GM12865 (cell line): ENCODE measurements around the gene ABCA4.

ENCODE experiments used
- DNase-seq: peaks from one replicate; pipeline ENCODE4 v3.0.0; 2010; ENCODE audit warnings: low read depth
- H3K4me3 ChIP-seq: 2 replicates; pipeline ENCODE4 v1.5.1; 2011; ENCODE audit warnings: mild to moderate bottlenecking, low read depth, low read length, control low read depth
- CTCF ChIP-seq: IDR thresholded peaks from 2 replicates; pipeline ENCODE4 v1.5.1; 2011; ENCODE audit warnings: low read length, control low read depth, low read depth, inconsistent platforms; ENCODE audit not compliant: insufficient read depth; ENCODE audit errors: missing control alignments

The ABCA4 gene

GRCh38 chr1:94050675-94051074, 70.3 kb downstream of the ABCA4 start:
- H3K4me3 ChIP-seq = no peak overlapping the region
- no peak for DNase-seq
- TF ChIP-seq CTCF = no peak

- no peak for DNase-seq
- no peak overlapping the region for H3K4me3 ChIP-seq
- TF ChIP-seq CTCF = no peak
Measured at GRCh38 chr1:94050254-94050653, 70.7 kb downstream of the ABCA4 start.

- TF ChIP-seq CTCF = no peak
- DNase-seq = no peak
- no peak overlapping the region for H3K4me3 ChIP-seq
Measured at GRCh38 chr1:94049791-94050190, 71.2 kb downstream of the ABCA4 start.

GRCh38 chr1:94048413-94049164, 72.4 kb downstream of the ABCA4 start:
- DNase-seq = no peak
- no peak overlapping the region for H3K4me3 ChIP-seq

GRCh38 chr1:94047949-94048348, 73.0 kb downstream of the ABCA4 start:
- no peak overlapping the region for H3K4me3 ChIP-seq
- no peak for TF ChIP-seq CTCF
- DNase-seq = no peak

More at GRCh38 chr1:94048413-94049164, 72.4 kb downstream of the ABCA4 start:
- TF ChIP-seq CTCF = no peak

- H3K4me3 ChIP-seq = no peak overlapping the region
- DNase-seq = peak; percentile 54
- peak; percentile 50 for TF ChIP-seq CTCF
Measured at GRCh38 chr1:94045465-94046056, 75.4 kb downstream of the ABCA4 start.
